Measurements from ENCODE around the gene PPP1R37.

- no peak for TF ChIP-seq POLR2A (IDR thresholded peaks at IDR 0.05)
- TF ChIP-seq CTCF (IDR thresholded peaks at IDR 0.05), result no peak
These were observed 49.7 kb downstream of the PPP1R37 start for GRCh38 chr19:45142726-45143110.

Measured in uterus (tissue), 2 donors.